ENCODE results near the gene HDAC9.

Gene HDAC9

GRCh38 chr7:18607025-18607424 lies 111.5 kb downstream of the HDAC9 start:
- no peak for DNase-seq

DNA sequence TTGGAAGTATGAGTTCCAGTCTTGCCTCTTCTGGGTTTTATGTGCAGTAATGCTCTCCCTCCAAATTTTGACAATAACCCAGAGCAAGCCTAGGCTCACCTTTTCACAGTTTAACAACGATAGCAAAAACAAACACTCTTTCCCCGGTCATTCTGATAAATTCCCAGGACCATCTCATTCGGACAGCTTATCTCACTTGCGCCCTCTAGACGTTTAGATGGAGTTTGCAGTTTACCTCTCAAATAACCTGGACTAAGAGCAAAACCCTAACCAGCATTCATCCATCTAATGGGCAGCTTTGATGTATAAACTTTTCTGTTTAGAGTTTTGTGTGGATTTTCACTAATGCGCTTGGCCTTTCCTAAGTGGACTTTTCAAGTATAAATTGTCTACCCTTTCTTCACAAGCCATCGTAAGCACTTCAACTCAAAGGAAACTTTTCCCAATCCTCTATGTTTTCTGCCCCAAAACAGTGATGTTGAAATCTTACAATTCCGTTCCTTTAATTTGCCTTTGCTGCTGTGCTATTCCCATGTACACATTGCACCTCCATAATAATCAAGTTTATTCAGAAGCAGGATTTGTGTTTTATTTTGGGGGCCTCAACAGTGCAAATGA lies 114.9 kb downstream of the HDAC9 start:
- DNase-seq: no peak

DNA sequence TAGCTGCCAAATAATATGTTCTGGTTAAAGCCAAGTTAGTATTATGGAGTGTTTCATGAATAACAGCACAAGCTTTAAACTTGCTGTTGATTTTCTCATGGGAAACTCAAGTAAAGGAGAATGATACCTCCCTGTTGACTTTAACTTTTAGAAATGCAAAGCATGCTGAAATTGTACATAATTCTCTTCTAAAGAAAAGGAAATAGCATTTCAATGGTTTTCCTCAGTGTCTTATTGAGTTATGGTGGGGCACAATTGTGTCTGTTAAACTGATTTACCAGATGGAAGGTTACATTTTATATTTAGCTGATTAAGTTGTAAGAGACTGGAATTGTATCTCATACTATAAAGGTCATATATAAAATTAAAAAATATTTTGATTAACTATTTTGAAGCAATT lies 119.3 kb downstream of the HDAC9 start:
- DNase-seq: no peak

GRCh38 chr7:18619311-18619710 lies 123.8 kb downstream of the HDAC9 start:
- DNase-seq: no peak

GRCh38 chr7:18623389-18623788 lies 127.8 kb downstream of the HDAC9 start:
- no peak for DNase-seq

- DNase-seq: no peak
Measured at GRCh38 chr7:18624459-18624858, 128.9 kb downstream of the HDAC9 start.

DNA sequence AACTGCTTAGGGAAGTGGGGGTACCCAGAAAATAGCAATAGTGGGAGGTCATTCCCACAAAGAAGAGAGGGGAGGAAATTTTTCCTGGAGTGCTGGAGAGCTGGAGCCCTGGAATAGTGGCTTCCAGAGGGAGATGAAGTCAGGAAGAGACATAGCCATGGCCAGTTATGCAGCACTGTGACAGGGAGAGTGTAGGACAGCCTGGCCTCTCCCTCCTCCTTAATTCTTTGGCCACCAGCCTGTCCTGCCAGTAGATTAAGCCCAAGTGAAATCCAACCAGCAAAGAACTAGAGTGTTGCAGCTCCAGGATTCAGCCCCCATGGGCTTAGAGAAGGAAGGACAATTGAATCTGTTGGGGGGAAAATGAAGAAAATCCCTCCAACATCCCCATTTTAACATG lies 130.5 kb downstream of the HDAC9 start:
- DNase-seq: no peak

DNA sequence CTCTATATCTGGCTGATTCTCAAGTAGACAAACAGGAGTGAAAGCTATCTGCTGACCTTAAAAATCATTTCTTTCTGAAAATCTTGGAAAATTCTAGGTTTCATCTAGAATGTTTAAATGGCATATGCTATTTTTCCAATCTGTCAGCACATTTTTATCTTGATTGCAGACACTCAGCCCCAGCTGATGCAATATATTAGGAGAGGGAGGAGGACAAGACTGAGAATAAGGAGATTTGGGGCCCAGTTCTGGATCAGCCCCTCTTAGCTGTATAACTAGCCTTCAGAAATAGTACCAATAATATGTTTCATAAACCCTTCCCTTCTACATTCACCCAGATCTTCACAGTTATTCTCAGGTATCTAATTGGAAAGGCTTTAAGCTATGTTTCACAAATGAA lies 131.2 kb downstream of the HDAC9 start:
- DNase-seq: no peak

- DNase-seq: no peak
Measured at GRCh38 chr7:18637516-18637915, 142.0 kb downstream of the HDAC9 start.

DNA sequence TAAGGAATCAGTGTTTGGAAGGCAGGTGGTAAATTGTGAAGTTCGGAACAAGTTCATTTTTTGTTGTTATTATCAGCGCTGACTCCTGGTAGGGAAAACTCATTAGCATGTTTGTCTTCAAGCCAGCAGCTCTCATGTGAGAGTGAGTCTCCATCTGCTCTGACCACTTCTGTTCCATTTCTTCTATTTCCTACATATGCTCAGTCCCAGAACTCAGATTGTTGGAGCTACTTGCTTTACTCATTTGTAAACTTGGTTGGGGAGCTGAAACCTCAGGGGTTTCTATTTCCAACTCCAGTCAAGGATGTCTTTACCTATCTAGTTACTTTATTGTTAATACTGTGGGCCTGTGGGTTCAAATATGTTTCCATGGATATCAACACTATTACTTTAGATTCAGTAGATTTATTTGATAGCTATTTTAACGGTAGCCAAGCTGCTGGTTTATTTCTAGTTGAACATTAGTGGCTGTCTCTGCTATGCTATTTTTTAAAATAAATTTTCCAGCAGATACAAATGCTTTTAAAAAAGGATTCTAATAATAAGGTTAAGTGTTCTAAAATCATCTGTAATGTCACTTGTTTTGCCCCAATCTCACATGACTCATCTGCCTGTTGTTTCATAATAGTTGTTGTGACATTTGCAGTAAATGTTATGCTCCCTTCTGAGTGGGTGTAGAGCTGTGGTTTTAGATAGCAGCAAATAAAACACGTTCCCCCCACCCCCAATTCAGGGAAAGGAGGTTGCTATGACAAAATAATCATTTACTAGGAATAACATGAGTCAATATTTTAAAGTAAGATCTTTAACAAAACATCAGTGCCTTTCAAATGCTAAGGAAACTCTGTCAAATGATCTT lies 143.3 kb downstream of the HDAC9 start:
- DNase-seq: no peak

DNA sequence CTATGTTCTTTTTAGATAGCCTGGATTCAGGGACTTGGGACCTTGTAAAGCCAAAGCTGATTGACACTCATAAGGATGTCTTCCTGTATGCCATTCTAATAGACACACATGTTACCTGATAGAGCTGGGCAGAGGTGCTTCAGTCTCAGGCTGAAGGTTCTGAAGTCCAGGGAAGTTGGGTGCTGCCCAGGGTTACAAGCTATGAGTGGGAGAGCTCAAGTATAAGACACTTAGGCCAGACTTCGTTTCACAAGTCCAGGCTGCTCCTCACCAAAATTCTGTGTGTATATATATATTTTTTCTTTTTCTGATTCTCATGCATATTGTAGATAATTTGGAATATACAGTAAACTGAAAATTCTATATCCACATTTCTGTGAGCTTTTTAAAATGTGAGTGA lies 144.2 kb downstream of the HDAC9 start:
- no peak for DNase-seq

DNA sequence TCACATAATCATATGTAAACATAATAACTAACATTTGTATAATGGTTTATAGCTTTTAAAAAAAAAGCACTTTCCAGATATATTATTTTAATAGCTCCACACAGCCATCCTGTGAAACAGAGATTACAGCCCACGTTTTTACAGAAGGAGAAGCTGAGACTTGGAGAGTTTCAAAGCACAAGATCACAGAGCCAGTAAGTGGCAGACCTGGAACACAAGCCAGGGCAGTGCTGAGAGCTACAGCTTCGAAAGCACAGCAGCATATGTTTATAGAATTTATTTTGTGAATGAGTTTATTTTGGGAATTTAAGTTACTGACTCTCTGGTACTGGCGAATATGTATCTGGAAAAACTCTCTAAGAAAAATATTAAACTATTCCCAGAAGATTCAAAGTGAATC lies 149.4 kb downstream of the HDAC9 start:
- no peak for DNase-seq

GRCh38 chr7:18647582-18647981 lies 152.0 kb downstream of the HDAC9 start:
- no peak for DNase-seq

DNA sequence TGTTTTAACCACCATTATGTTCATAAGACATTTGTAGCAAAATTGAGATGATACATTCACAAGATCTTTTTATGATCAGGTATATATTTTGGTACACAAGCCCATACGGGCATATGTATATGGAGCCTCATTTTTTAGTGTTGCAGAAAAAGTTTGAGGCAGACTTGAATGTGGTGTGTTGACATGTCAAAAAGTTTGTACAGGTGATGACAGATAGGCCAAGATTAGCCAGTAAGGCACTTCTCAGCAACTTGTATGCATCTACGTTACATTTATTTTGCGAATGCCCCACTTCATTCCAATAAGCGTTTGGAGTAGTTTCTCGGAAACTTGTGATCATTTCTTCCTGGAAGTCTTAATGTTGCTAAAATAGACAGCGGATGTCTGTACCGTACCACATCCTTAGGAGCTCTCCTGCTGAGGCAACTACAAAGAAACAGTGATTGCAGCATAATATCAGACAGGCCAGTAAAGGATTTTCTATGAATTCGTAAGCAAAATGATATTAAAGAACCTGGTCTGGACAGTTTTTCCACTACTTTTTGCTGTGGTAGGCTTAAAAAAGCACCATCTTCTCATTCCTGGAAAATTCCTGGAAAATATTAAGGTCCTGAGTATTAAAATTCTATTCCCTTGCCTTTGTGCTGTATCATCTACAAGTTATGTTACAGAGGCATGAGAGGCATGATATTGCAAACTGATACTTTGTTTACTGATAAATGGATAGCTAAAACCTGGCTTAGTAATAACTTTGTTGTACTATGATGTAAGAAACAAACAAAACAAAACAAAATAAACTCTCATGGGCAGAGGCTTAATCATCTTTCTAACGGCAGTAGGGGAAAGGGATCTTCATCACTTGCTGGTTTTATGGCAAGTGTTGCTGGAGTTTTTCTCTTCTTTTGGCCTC lies 153.6 kb downstream of the HDAC9 start:
- DNase-seq: no peak

DNA sequence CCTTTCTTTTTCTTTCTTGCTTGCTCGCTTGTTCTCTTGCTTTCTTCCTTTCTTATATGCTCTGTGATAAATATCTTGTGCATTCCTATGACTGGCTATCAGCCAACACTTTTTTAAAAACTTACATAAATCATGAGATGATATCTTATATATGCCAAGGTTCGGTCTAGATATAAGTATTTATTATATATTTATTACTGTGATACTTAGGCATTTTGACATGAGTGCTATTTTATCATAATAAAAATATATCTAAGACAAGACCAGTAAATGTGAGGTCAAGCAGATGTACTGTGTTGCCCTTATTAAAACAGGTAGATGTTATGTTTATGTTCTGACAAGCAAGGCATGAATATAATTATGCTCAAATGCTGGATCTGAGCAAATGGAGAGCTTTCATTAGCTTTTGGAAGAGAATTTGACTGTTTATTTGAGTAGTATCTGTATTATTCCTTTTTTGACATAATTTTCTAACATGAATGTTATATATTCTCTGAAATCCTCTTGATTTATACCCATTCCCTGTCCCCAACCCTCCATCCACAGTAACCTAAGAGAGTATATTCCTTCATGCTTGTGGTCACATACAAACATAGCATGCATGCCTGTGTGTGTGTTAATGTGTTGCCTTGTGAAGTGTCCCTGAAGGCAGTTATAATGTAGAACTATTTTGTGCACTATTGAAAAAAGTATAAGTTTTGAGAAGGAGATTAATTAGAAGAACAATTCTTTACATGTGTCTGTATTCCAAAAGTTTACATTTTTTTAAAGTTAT lies 158.0 kb downstream of the HDAC9 start:
- DNase-seq: no peak

- DNase-seq: no peak
Measured at GRCh38 chr7:18654709-18655108, 159.2 kb downstream of the HDAC9 start.

- DNase-seq: no peak
Measured at GRCh38 chr7:18655506-18655905, 160.0 kb downstream of the HDAC9 start.

DNA sequence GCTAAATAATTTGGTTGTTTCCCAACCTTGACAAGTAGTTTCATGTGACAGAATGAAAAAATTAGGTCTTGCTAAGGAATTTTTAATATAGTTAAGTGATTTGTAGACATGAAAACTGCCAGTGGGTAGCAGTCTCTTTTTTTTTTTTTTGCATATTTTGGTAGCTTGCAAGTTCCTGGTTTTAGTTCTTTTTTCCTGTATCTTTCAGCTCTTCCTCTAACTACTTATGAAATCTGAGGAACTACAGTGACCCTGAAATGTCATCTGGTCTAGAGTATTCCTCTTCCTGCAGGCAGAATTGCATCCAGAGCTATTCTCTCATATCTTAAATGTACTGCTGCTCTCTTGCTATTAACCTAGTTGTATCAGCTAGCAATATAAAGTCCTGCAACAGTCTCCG lies 160.4 kb downstream of the HDAC9 start:
- DNase-seq: no peak

- DNase-seq: no peak
Measured at GRCh38 chr7:18656362-18656761, 160.8 kb downstream of the HDAC9 start.

GRCh38 chr7:18659746-18660145 lies 164.2 kb downstream of the HDAC9 start:
- no peak for DNase-seq

DNA sequence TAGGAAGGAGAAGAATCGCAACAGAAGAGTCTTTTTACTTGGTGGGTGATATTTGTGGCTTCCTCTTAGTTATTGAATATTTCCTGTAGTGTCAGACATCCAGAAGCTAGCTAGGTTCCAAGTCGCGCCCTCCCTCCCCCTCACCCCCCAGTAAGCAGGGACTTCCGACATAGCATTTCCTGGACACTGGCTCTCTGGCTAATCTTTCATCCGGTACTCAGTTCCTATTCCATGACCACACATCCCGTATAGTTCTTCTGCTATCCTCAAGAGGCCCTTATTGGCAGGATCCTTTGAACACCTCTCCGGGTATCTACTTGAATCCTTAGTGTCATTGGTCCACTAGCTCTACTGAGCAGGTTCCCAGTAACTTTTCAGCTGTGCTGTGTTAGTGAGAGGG lies 167.8 kb downstream of the HDAC9 start:
- no peak for DNase-seq

- peak; percentile 72 for DNase-seq
Measured at GRCh38 chr7:18666107-18666728, 170.7 kb downstream of the HDAC9 start.
